ENCODE data around the gene PON1.

Gene PON1

DNA sequence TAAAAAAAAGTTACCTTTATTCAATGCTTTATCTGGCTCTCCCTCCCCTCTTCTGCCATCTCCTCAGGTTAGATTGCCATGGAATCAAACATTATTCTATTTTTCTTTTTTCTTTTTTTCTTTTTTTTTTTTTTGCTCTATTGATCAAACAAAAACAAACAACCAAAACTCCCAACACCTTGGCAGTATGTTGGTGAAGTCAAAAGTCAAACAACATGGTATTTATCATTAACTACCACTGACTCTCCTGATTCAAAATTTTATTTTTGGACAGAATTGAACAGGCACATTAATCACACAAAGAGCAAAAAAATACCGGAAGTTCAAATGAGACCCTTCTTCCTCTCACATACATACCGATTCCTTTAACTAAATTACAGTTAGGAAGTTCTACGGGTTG is 6.4 kb downstream of the PON1 start:
- DNase-seq (ENCODE audit: low read depth in 4 of 4, low spot score in 1 of 4) = no peak

DNA sequence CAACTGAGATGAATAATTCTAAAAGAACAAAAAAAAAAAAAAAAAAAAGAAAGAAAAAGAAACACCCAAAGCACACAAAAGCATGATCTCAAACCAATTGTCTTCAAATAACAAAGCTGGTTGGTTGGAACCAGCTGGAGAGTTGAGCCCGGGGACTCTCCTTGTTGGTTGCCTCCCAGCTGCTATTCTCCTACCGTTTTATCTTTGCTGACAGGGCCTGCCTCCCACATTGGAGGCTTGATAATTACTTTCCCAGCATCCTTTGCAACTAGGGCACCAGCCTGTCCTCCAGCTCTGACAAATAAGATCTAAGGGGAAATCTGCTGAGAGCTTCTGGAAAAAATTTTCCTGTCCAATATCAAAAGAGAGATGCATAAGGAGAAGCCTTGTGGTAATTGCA is 6.8 kb downstream of the PON1 start:
- DNase-seq (ENCODE audit: low read depth in 4 of 4, low spot score in 1 of 4) = no peak

DNA sequence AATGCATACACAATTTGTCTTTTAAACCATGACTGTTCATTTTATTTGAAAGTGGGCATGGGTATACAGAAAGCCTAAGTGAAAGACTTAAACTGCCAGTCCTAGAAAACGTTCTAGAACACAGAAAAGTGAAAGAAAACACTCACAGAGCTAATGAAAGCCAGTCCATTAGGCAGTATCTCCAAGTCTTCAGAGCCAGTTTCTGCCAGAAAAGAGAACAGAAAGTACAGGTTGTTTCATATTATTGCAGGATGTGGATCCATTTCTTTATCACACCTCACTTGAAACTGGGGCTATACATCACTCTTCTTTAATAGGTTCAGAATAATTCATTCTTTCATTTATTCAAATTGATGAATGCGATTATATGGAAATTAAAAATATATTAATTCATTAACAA is 7.7 kb downstream of the PON1 start:
- no peak for DNase-seq (ENCODE audit: low read depth in 4 of 4, low spot score in 1 of 4)

DNA sequence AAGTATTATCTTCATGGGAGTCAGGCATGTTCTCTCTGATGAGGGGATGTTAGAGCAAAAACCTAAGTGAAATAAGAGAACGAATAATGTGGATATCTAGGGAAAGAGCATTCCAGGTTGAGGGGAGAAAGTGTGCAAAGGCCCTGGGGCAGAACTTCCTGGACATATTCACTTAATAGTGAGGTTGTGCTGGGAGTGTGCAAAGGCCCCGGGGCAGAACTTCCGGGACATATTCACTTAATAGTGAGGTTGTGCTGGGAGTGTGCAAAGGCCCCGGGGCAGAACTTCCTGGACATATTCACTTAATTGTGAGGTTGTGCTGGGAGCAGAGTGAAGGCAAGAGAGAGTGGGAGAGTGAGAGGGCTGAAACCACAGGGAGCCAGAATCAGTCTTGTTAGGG is 11.8 kb downstream of the PON1 start:
- no peak for DNase-seq (ENCODE audit: low read depth in 4 of 4, low spot score in 1 of 4)

DNA sequence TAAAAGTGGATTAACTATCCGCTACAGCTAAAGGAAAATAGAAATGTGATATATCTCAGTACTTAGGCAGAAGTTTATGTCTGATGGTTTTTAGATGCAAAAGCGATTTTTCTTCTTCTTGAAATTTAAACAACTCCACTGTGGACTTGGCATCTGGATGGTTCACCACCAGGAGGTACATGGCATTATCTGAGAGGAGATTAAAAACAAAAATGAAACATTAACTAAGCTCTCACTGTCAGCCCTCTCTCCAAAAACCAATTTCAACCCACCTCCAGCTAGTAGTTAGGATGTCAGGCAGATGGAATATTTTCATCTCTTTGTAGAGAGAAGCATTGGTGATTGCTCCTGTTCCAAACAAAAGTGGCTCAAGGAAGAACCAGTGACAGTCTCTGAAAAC is 12.9 kb downstream of the PON1 start:
- no peak for DNase-seq (ENCODE audit: low read depth in 4 of 4, low spot score in 1 of 4)

DNA sequence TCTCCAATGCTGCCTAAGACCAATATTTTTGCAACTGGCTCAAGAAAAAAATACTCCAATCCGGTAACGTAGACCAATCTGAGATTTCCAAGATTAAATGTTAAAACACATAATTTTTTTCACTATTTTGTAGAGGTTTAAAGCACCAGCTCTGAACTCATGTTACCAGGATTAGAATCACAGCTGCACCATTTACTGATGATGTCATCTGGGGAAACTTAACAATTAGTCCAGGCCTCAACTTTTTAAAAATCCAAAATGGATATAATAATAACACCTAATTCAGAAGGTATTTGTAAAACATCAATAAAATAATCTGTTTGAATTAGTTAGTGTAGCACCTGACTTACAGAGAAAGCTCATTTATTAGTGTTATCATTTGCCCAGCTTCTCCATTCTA is 14.4 kb downstream of the PON1 start:
- DNase-seq (ENCODE audit: low read depth in 4 of 4, low spot score in 1 of 4) = no peak

DNA sequence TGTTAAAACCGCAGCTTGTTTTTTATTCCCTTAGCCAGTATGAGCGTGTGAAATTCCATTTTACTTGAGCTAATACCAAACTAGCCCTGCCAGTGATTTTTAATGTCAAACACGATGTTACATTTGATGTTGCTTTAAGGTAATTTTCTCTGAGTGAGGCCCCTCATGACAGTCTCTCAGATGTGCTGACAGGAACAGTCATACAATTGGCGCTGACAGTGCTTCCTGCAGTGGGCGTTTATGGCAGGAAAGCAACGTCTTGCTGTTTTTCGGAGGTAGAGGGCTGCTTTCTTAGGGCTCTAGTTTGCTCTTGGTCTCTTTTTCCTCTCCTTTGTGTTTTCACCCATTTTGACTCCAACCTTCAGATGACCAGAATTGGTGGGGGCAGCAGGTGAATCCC is 19.3 kb downstream of the PON1 start:
- DNase-seq (ENCODE audit: low read depth in 4 of 4, low spot score in 1 of 4) = no peak

DNA sequence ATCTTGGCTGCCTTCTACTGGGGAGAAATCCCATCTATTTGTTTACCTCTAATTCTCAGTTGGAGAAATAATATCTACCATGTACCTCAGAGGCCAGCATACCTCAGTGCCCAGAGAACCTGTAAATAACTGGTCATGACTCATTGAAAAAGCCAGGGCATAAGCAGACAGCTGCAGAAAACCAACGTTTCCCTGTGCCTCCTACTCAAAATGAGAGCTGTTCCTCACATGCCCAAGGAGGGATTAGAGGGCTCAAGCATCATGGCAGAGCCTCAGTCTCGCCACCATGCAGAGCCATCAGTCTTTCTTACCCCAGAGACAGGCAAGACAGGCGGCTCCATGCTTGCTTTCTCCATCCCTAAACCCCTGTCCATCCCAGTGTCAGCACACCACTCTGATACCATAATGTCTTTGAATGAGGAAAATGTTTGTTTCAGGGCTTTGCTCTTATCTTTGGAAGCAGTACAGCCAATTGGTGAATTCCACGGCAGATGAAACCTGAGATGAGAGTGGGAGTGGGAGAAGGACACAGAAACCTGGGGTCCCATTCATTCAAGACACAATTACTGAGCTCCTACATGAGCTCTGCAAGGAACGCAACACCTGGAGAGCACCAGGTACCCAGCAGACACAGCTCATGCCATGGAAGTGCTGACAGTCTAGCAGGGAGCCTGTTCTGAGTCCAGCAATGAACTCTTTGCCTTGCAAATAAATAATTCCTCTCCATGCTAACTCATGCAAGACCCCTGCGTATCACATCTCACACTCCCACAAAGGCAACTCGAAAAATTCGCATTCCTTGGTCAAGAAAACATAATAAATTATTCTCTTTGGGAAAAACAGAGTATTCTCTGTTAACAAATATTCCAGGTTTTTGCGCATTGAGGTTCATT is 21.1 kb downstream of the PON1 start:
- no peak for DNase-seq (ENCODE audit: low read depth in 4 of 4, low spot score in 1 of 4)

DNA sequence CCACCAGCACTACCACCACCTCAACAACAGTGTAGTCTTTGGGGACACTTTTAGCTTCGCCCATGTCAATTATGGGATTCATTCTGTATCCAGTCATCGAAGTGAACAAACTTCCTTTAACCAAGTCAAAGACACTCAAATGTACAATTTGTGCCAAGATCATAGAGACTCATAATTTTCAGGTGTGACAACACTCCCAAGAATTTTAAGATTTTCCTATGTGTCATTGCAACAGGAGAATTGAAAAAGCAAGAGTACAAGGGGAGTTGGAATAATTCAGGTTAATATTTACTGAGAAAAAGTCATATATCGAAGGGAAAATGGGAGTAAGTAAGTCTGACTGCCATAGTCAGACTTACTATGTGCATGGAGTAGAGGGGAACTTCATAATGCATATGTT is 26.2 kb downstream of the PON1 start:
- DNase-seq (ENCODE audit: low read depth in 4 of 4, low spot score in 1 of 4) = no peak

DNA sequence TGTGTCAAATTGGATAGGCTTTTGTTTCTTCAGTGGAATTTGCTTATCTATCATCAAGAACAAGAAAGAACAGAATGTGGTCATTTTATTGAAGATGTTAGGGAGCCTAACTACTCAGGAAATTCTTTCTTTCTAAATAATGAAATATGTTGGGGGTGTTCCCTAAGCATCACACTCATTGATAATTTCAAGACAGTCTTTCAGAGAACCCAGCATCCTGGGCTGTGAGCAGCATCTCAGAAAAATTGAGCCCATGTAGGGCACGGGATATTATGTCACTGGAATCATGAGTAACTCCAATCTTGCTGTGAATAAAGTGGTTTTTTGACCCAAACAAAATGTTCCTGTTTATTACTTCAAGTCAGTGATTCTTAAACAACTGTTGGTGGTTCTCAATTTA is 27.3 kb downstream of the PON1 start:
- no peak for DNase-seq (ENCODE audit: low read depth in 4 of 4, low spot score in 1 of 4)

DNA sequence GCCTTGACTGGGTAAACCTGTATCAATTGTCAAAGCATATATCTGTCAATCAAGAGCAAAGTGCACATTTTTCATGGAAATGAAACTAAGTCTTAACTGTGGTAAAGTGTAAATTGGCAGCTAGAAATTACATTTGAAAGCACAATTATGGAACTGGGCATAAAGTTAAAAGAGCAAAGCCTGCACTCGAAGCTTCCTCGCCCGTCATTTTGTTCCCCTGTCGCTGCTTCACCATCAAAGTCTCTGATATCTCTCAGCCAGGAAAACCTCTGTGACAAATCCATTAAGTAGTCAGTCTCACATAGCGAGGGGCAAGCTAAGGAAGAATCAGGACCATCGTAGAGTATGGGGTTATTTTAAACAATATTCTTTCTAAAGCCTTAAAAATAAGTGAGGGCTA is 27.9 kb downstream of the PON1 start:
- no peak for DNase-seq (ENCODE audit: low read depth in 4 of 4, low spot score in 1 of 4)

DNA sequence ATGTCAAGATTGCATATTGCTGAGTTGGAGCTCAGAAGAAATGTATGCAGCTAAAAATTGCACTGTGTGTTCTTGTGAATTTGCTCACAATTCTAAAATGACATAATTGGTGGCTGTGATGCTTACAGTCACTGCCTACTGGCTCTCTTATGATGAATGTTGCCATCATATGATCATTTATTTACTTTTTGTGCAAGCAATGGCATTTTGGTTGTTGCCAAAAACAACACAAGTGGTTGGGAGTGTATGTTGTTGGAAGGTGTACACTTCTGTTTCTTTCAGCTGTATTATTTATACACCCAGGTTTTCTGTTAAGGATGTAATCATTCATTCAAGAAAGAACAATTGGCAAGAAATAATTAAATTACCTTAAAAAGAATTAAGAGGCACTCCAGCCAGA is 28.9 kb downstream of the PON1 start:
- no peak for DNase-seq (ENCODE audit: low read depth in 4 of 4, low spot score in 1 of 4)

DNA sequence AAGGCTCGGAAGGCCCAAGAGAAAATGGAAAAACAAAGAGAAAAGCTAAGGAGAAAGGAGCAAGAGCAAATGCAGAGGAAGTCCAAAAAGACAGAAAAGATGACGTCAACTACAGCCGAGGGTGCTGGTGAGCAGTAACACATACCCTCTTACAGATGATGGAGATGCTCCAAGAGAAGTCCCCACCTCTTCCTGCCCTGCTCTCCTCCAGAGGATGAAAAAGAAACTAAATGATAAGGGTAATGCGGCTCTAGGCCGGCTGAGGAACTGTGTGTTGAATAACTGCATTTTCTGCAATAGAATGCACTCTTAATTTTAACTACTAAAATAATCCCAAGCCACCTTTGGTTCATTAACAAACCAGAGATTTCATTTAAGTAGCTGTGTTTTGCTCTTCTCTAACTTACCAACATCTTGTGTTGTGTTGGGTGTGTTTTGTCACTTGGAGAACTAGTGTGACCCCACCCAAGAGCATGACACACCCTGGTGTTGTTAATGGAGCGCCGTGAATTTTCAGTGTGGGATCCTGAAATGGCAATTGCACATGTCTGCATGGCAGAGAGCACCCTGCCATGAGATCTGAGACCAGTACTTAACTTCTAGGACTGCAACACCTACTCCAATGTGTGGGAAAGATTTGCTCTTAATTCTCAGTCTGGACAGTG is 34.0 kb downstream of the PON1 start:
- DNase-seq (ENCODE audit: low read depth in 4 of 4, low spot score in 1 of 4) = no peak

DNA sequence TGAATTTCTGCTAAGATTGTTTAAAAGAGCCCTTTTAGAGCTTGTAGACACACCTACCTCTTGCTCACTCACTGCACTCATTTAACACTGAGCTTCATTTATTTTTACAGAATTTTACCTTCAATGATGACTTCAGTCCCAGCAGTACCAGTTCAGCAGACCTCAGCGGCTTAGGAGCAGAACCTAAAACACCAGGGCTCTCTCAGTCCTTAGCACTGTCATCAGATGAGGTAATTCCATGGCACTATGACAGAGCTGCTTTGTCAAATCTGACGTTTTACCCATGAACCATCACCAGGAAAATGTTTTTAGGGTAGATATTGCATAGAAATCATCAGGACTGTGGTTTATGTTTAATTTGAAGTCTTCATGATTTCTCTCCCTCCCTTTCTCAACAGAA is 38.2 kb downstream of the PON1 start:
- DNase-seq (ENCODE audit: low read depth in 4 of 4, low spot score in 1 of 4) = no peak

DNA sequence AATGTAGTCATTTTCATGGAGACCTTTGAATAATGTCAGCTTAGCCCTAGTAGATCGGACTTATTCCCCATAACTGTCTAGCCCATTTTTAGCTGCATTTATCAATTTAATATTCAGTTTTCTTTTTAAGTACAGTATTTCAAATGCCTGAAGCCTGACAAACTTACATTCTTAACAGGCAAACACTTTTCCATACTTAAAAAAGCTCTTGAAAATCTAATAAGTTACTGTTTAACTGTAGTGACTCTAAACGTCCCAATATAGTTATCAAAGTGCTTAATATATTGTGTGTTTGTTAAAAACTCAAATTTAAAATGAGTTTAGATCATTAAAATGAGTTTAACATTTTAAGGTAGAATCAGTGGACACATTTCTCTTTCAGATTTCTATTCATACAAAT is 44.9 kb downstream of the PON1 start:
- DNase-seq (ENCODE audit: low read depth in 4 of 4, low spot score in 1 of 4) = no peak

DNA sequence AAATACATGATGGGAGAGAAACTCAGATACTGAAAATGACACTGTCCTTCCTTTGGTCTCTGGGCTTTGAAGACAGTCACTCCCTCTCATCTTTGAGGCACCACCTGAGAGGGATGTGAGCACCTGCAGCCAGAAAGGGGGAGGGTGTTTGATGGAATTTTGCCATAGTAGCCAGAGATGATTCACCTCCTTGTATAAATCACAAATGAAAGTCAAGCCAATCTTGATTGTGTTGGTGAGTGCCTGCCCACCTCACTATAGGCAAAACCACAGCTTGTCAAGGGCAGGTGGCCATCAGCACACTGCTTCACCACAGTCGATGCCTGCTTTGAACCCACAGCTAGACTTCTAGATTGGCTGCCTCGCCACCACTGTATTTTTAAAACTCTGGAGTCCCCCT is 48.2 kb downstream of the PON1 start:
- no peak for DNase-seq (ENCODE audit: low read depth in 4 of 4, low spot score in 1 of 4)

DNA sequence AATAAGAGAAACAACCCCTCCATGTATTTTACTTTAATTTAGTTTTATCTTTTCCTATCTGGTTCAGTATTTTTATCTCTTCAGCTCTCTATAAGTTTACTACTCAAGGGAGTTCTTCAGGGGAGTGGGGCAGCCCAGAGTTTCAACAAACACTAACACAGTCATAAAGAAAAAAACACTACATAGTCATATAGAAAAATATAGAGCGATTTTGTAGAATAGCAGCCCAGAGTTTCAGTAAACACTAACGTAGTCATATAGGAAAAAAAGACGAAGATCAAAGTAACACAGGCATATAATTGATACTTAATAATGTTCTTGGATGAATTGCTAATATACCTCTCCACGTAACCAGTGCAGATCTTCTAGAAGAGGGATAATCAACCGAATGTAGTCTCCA is 54.7 kb downstream of the PON1 start:
- DNase-seq (ENCODE audit: low read depth in 4 of 4, low spot score in 1 of 4) = no peak

DNA sequence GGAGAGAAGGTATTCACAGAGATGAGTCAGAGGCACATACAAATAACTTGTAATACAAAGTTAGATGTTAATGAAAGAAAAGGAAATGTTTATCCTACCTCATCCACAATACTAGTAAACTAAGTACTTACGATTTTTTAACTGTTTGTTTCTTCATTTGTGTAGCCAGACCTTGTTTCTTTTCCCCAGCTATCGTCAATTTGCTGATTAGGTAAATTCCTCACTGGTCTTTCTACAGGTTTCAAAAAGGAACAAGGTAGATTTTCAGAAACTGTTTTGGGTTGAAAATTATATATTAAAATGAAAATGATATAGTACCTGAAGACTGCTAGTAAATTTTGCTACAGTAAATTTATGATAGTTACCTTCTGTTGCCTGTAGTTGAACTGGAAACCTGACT is 56.6 kb downstream of the PON1 start:
- no peak for DNase-seq (ENCODE audit: low read depth in 4 of 4, low spot score in 1 of 4)

DNA sequence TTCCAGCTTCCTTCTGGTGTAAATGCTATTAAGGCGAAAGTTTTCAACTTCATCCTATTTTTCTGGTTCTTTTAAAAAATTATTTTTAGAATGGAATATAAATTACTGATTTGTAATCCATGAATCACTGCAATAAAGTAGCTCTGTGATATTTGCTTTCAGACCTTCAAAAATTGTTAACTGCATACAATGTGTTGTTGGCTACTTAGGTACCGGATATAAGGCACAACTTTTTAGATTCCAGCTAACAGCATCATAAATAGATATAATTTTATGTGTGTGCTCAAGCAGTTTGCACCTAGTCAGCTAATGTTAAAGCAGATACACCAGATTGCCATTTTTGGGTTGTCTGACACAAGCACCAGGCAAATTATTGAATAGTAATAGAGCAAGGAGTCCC is 58.7 kb downstream of the PON1 start:
- DNase-seq (ENCODE audit: low read depth in 4 of 4, low spot score in 1 of 4) = no peak

DNA sequence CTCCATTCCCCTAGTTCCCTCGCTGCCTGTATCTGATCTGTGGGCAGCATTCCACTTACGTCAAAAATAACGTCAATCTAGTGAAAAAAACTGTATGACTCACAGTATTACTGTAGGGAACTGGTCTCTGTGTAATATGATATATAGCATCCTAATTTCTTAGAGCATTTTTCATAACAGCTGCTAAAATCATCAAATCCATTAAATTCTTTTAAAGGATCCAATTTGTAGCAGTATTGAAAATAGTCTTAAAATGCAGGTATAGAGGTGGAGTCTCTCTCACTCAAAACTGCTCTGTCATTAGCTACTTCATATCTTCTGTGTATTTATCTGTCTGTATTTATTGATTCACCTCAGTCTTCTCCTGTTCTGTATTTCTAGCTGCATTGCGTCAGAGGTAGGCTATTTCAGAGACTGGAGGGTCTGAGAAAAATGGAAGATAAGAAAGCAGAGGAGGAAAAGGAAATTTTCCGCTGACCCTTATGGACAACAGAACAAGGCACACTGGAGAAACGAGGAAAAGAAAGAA is 59.9 kb downstream of the PON1 start:
- no peak for DNase-seq (ENCODE audit: low read depth in 4 of 4, low spot score in 1 of 4)

DNA sequence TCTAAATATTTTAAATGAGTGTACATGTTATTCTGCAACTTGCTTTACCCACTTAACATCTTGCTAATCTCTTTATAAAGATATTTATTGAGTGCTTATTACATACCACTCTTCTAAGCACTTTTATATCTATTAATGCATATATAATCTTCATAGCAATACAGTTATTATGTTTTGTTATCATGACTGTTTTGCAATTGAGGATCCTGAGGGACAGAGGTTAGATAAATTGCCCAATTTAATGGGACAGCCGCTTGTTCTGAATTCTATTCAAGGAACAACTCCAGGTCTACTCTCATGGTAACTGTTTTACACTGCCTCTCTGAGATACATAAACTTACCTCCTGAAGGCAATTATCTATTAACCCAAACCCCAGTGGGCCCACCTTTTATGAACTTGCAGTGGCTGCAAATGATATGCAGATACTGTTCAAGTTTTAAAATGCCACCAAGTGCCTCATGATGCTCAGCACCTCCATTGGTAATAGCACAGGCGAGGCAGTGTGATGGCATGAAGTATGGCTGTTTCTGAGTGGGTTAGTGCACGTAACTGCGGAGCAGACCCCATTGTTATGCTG is 60.5 kb downstream of the PON1 start:
- no peak for DNase-seq (ENCODE audit: low read depth in 4 of 4, low spot score in 1 of 4)

DNA sequence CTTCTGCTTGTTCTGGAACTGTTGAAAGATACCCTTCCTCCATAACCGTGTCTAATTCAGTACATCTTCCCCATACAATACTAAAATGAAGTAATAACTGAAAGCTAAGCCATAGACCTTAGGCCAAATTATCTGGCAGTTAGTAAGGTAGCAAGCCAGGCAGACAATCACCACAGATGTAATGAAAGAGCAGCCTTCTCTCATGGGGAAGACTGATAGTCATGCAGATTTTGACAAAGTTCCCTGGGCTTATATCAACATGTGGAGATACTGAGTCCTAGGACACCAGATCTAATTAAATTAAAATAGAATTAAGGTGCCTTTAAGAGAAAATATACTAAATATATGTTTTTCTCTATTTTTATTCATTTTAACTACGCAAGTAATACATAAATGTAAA is 61.5 kb downstream of the PON1 start:
- DNase-seq (ENCODE audit: low read depth in 4 of 4, low spot score in 1 of 4) = no peak
